Tibial artery (tissue), 4 donors: Measurements from ENCODE around the gene RIC3.

Experiments used
- DNase-seq, 2 donors: peaks; one replicate each; pipeline ENCODE4 v3.0.0-alpha.2; 2019
- H3K27ac ChIP-seq, 2 donors: fragments of 200-600 bp; sonication (generic) in 1 of 2; 1 replicate in 1 of 2; 2 replicates in 1 of 2; pipeline ENCODE4 v1.5.1; 2018 to 2019; ENCODE audit warnings: mild to moderate bottlenecking in 1 of 2
- H3K27me3 ChIP-seq, 2 donors: fragments of 200-600 bp; sonication (generic) in 1 of 2; one replicate each; pipeline versions ENCODE4 v1.5.1 to v1.6.0; 2016 to 2019
- H3K36me3 ChIP-seq, 3 donors: fragments of 200-600 bp; sonication (generic) in 2 of 3; one replicate each; pipeline ENCODE4 v1.5.1; 2016 to 2019; ENCODE audit warnings: mild to moderate bottlenecking in 2 of 3
- H3K4me1 ChIP-seq, 4 donors: fragments of 200-600 bp; sonication (generic) in 2 of 4; 1 replicate in 3 of 4; 2 replicates in 1 of 4; pipeline ENCODE4 v1.5.1; 2016 to 2019
- H3K4me3 ChIP-seq, 2 donors: fragments of 200-600 bp; sonication (generic) in 1 of 2; 1 replicate in 1 of 2; 2 replicates in 1 of 2; pipeline ENCODE4 v1.5.1; 2018 to 2019; ENCODE audit warnings: mild to moderate bottlenecking in 2 of 2
- H3K9me3 ChIP-seq, 3 donors: fragments of 200-600 bp; sonication (generic) in 1 of 3; one replicate each; pipeline ENCODE4 v1.5.1; 2016 to 2019
- CTCF ChIP-seq, 2 experiments: fragments of 200-600 bp in 1 of 2; fragments of 450-650 bp in 1 of 2; IDR thresholded peaks; one replicate each; pipeline ENCODE4 v1.5.1; 2017 to 2019; ENCODE audit warnings: antibody characterized with exemption in 2 of 2, mild to moderate bottlenecking in 1 of 2, moderate library complexity in 1 of 2
- intact Hi-C: fragments of 100-400 bp; cut with DNase I; formaldehyde crosslinking; loops from one replicate; pipeline ENCODE4 v1.15.0; 2023; ENCODE audit warnings: low total_unique reads

Gene RIC3

DNA sequence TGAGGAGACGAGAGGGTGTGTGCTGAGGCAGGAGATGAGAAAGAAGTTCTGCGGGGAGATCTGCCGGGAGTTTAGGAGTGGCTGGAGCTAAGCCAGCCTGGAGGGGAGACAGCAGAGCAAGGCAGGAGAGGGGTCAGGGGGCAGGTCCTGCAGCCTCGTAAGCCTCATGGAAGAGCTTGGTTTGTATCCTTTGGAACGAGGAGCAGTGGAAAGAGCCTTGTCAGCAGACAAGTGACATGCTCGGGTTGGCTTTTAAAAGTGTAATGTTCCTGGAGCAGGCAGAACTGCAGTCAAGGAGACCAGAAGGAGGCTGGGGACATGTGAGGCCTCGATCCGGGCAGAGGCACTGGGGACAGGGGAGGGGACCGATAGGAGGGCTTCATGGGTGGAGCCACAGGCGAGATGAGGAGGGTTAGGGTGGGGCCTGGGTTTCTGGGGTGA is 109.2 kb downstream of the RIC3 start:
- Histone ChIP-seq H3K36me3 (no peaks in the 10 kb centered on the region), H3K27ac (no peak overlapping the region), H3K27me3 (peaks cover 0 to 16% of the 10 kb centered on the region in 2 donors), H3K4me3 (no peak overlapping the region), H3K4me1 (peaks cover 0 to 18% (median 14%) of the 10 kb centered on the region in 4 donors), H3K9me3 (no peaks in the 10 kb centered on the region)
- intact Hi-C loops = no loop called here
- no peak for TF ChIP-seq CTCF (IDR thresholded peaks at IDR 0.05)
- DNase-seq = peak in 1 of 2 donors; percentile 19

DNA sequence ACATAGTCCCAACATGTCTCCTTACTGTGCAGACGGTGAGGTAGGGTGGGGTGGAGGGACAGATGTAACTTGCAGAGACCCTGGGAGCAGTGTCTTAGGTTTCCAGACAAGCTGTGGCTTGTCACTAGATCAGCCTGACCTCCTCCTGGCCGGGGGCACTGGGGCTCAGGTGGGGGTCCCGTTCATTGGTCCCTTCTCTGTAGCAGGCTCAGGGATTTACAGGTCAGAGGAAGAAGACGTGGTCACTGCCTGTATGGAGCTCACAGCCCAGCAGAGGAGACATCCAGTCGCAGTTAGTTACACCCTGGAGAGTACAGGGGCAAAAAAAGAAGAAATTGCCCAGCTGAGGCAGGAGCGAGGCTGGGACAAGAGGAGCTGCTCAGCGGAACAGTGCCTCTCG is 109.8 kb downstream of the RIC3 start:
- no peak for DNase-seq
- no peak overlapping the region for H3K27ac ChIP-seq
- intact Hi-C loops = no loop called here
- no peak for TF ChIP-seq CTCF (IDR thresholded peaks at IDR 0.05)
- peaks cover 0 to 15% (median 12%) of the 10 kb centered on the region in 4 donors for H3K4me1 ChIP-seq
- no peak overlapping the region for H3K4me3 ChIP-seq
- no peaks in the 10 kb centered on the region for H3K36me3 ChIP-seq
- no peaks in the 10 kb centered on the region for H3K9me3 ChIP-seq
- peaks cover 0 to 17% of the 10 kb centered on the region in 2 donors for H3K27me3 ChIP-seq

- no peak for DNase-seq
- TF ChIP-seq CTCF (IDR thresholded peaks at IDR 0.05) = no peak
- Histone ChIP-seq H3K4me3 (no peak overlapping the region), H3K27ac (no peak overlapping the region), H3K27me3 (peaks cover 0 to 17% of the 10 kb centered on the region in 2 donors), H3K4me1 (peaks cover 0 to 7% (median 6%) of the 10 kb centered on the region in 4 donors), H3K36me3 (no peaks in the 10 kb centered on the region), H3K9me3 (no peaks in the 10 kb centered on the region)
- intact Hi-C loops = no loop called here
Measured at GRCh38 chr11:8058216-8058615, 110.6 kb downstream of the RIC3 start.

DNA sequence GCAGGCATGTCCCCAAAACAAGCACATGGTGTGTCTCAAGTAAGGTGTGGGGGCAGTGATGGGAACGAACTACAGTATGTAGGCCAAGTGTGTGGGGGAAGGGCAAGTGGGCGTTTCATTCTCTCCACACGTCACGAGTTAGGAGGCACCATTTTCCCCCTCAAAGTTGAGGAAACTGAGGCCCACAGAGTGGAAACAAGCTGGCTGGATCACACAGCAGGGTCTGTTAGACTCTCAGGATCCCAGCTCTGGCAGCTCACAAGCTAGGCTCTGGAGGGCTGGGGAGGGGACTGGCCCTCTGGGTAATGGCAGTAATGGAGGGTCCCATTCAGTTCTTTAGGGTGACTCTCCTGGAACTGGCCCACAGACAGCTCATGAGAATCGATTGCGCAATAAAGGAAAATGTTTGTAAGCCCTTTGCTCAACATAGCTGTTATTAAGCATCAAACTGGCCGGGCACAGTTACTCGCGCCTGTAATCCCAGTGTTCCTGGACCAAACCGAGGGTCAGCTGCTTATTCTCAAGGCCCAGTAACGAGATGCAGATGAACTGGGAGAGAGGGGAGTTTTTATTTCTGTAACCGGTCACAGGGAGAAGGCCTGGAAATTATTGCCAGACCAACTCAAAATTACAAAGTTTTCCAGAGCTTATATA is 111.9 kb downstream of the RIC3 start:
- TF ChIP-seq CTCF (IDR thresholded peaks at IDR 0.05) = no peak
- Histone ChIP-seq H3K9me3 (no peaks in the 10 kb centered on the region), H3K27me3 (peaks cover 0 to 17% of the 10 kb centered on the region in 2 donors), H3K36me3 (no peaks in the 10 kb centered on the region), H3K4me1 (no peaks in the 10 kb centered on the region), H3K4me3 (no peak overlapping the region), H3K27ac (no peak overlapping the region)
- DNase-seq = peak; percentile 83 to 85
- intact Hi-C loops = no loop called here
